DOHH2 (cell line): ENCODE results near the gene SRC.

Experiments
- H3F3A ChIP-seq: fragments of 200-600 bp; sonication (generic), shearing (Covaris generic); 2 replicates; pipeline ENCODE4 v1.6.0; 2016; ENCODE audit warnings: antibody characterized with exemption, mild to moderate bottlenecking; ENCODE audit not compliant: control insufficient read depth, insufficient read depth
- H3K27ac ChIP-seq: fragments of 200-600 bp; sonication (generic); 2 replicates; pipeline ENCODE4 v1.5.1; 2014; ENCODE audit warnings: low read depth, mild to moderate bottlenecking, low read length, moderate library complexity
- H3K27me3 ChIP-seq: fragments of 200-600 bp; sonication (generic); 2 replicates; pipeline ENCODE4 v1.6.1; 2014; ENCODE audit warnings: mild to moderate bottlenecking, low read length, mixed read lengths; ENCODE audit not compliant: control insufficient read depth
- H3K36me3 ChIP-seq: fragments of 200-600 bp; sonication (generic); 2 replicates; pipeline ENCODE4 v1.6.1; 2014; ENCODE audit warnings: mild to moderate bottlenecking, low read length, moderate library complexity, mixed read lengths; ENCODE audit not compliant: control insufficient read depth
- H3K4me1 ChIP-seq: fragments of 200-600 bp; sonication (generic); 2 replicates; pipeline ENCODE4 v1.6.1; 2014; ENCODE audit warnings: mild to moderate bottlenecking, low read length, mixed read lengths; ENCODE audit not compliant: control insufficient read depth
- H3K4me2 ChIP-seq: fragments of 200-600 bp; sonication (generic); 2 replicates; pipeline ENCODE4 v1.6.0; 2014; ENCODE audit warnings: mild to moderate bottlenecking, low read length, moderate library complexity
- H3K4me3 ChIP-seq: fragments of 200-600 bp; sonication (generic); 2 replicates; pipeline ENCODE4 v1.5.1; 2014; ENCODE audit warnings: mild to moderate bottlenecking, low read length, mixed read lengths
- H3K79me2 ChIP-seq: fragments of 200-600 bp; sonication (generic); 2 replicates; pipeline ENCODE4 v1.6.1; 2014; ENCODE audit warnings: mild to moderate bottlenecking, low read length, mixed read lengths; ENCODE audit not compliant: control insufficient read depth
- H3K9me2 ChIP-seq: fragments of 200-600 bp; sonication (generic); replicated peaks from 2 replicates; pipeline ENCODE4 v1.6.1; 2014; ENCODE audit warnings: mild to moderate bottlenecking, low read length, mixed read lengths; ENCODE audit not compliant: control insufficient read depth
- H3K9me3 ChIP-seq: fragments of 200-600 bp; sonication (generic); 2 replicates; pipeline ENCODE4 v1.6.1; 2014; ENCODE audit warnings: antibody characterized with exemption, low read length, mixed read lengths; ENCODE audit not compliant: control insufficient read depth, insufficient read depth
- H4K20me1 ChIP-seq: fragments of 200-600 bp; sonication (generic); 2 replicates; pipeline ENCODE4 v1.6.0; 2014; ENCODE audit warnings: low read depth, mild to moderate bottlenecking, antibody characterized with exemption, low read length, moderate library complexity; ENCODE audit not compliant: control insufficient read depth, insufficient read depth
- CTCF ChIP-seq: fragments of 200-600 bp; sonication (generic); IDR thresholded peaks from one replicate; pipeline ENCODE4 v1.5.1; 2014; ENCODE audit warnings: antibody characterized with exemption, mild to moderate bottlenecking, low read depth, low read length; ENCODE audit not compliant: poor library complexity, severe bottlenecking
- EZH2phosphoT487 ChIP-seq: fragments of 200-600 bp; sonication (generic); IDR thresholded peaks from 2 replicates; pipeline ENCODE4 v1.6.1; 2017; ENCODE audit warnings: borderline replicate concordance, mild to moderate bottlenecking, antibody characterized with exemption, low read length, moderate library complexity, mixed read lengths

Gene SRC

GRCh38 chr20:37313546-37314091 is 32.3 kb upstream of the SRC start:
- Histone ChIP-seq H3K9me2 (no peaks in the 10 kb centered on the region), H3K36me3 (peaks cover 43% of the 10 kb centered on the region), H3K4me2 (no peak overlapping the region), H4K20me1 (peaks cover 4% of the 10 kb centered on the region; the same call in 1 of the 2 replicates), H3K4me3 (no peak overlapping the region), H3K9me3 (no peaks in the 10 kb centered on the region), H3K4me1 (peaks cover 30% of the 10 kb centered on the region), H3K27ac (no peak overlapping the region), H3K27me3 (no peaks in the 10 kb centered on the region), H3K79me2 (no peaks in the 10 kb centered on the region; the same call in none of the 2 replicates), H3F3A (no peaks in the 10 kb centered on the region)
- no peak for TF ChIP-seq CTCF
- no peak for TF ChIP-seq EZH2phosphoT487

DNA sequence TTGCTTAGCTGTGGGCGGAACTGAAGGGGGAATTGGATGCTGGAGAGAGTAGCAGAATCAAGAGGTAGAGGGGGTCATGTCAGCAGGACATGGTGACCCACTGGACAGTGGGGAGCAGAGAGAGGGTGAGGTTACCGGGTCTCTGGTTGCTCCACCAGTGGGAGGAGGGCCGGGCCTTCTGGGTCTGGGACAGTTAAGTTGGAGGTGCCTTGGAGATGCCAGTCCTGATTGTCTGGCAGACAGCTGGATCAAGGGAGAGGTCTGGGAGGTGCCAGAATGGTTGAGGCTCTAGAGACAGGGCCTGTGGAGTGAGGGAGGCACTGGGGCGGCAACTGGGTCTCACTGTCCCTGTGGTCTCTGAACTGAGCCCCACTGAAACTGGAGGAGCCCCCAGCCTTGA is 31.8 kb upstream of the SRC start:
- Histone ChIP-seq H3K79me2 (no peaks in the 10 kb centered on the region; the same call in none of the 2 replicates), H3F3A (no peaks in the 10 kb centered on the region), H3K9me3 (no peaks in the 10 kb centered on the region), H4K20me1 (peaks cover 4% of the 10 kb centered on the region; the same call in 1 of the 2 replicates), H3K9me2 (no peaks in the 10 kb centered on the region), H3K4me1 (peaks cover 30% of the 10 kb centered on the region), H3K4me2 (no peak overlapping the region), H3K27ac (no peak overlapping the region), H3K4me3 (no peak overlapping the region), H3K36me3 (peaks cover 43% of the 10 kb centered on the region), H3K27me3 (no peaks in the 10 kb centered on the region)
- no peak for TF ChIP-seq EZH2phosphoT487
- TF ChIP-seq CTCF = no peak

GRCh38 chr20:37314617-37315016 is 31.3 kb upstream of the SRC start:
- no peaks in the 10 kb centered on the region for H3K27me3 ChIP-seq
- no peak overlapping the region for H3K4me3 ChIP-seq
- H3K27ac ChIP-seq = no peak overlapping the region
- H3K9me3 ChIP-seq = no peaks in the 10 kb centered on the region
- H3K79me2 ChIP-seq = no peaks in the 10 kb centered on the region; the same call in none of the 2 replicates
- no peak for TF ChIP-seq EZH2phosphoT487
- TF ChIP-seq CTCF = no peak
- 0 out of 2 replicates have a peak overlapping the region, but pooled peaks have one; percentile 46 for H3K4me2 ChIP-seq
- no peaks in the 10 kb centered on the region for H3F3A ChIP-seq
- no peaks in the 10 kb centered on the region for H3K9me2 ChIP-seq
- peaks cover 4% of the 10 kb centered on the region; the same call in 1 of the 2 replicates for H4K20me1 ChIP-seq
- H3K36me3 ChIP-seq = peaks cover 41% of the 10 kb centered on the region
- peaks cover 30% of the 10 kb centered on the region for H3K4me1 ChIP-seq
